ENCODE measurements around the gene TUBG2.

TUBG2 gene

DNA sequence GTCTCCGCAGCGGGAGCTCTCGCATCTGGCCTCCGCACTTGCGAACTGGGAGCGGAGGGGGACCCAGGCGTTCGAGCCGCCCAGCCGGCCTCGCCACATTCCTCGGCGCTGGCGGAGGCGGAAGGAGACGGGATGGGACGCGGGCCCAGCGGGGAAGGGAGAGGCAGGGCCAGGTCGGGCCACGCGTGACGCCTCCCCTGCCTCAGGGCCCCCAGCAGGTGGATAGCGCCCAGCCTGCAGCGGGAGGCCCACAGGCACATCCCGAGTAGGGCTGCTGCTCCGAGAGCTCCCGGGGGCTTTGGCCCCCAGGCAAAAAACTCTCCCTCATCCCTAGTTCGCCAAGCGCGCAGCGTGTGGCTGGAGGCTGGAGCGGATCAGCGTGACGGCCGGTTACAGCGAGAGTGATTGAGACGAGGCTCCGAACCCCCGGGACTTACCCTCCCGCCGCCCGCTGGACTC is 16.9 kb downstream of the TUBG2 start:
- TF ChIP-seq, protein P1, sequence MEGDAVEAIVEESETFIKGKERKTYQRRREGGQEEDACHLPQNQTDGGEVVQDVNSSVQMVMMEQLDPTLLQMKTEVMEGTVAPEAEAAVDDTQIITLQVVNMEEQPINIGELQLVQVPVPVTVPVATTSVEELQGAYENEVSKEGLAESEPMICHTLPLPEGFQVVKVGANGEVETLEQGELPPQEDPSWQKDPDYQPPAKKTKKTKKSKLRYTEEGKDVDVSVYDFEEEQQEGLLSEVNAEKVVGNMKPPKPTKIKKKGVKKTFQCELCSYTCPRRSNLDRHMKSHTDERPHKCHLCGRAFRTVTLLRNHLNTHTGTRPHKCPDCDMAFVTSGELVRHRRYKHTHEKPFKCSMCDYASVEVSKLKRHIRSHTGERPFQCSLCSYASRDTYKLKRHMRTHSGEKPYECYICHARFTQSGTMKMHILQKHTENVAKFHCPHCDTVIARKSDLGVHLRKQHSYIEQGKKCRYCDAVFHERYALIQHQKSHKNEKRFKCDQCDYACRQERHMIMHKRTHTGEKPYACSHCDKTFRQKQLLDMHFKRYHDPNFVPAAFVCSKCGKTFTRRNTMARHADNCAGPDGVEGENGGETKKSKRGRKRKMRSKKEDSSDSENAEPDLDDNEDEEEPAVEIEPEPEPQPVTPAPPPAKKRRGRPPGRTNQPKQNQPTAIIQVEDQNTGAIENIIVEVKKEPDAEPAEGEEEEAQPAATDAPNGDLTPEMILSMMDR (IDR thresholded peaks at IDR 0.05; ENCODE audit: low read depth, low read length), result no peak
- no peak for DNase-seq (ENCODE audit: extremely low read depth, low read depth)

DNA sequence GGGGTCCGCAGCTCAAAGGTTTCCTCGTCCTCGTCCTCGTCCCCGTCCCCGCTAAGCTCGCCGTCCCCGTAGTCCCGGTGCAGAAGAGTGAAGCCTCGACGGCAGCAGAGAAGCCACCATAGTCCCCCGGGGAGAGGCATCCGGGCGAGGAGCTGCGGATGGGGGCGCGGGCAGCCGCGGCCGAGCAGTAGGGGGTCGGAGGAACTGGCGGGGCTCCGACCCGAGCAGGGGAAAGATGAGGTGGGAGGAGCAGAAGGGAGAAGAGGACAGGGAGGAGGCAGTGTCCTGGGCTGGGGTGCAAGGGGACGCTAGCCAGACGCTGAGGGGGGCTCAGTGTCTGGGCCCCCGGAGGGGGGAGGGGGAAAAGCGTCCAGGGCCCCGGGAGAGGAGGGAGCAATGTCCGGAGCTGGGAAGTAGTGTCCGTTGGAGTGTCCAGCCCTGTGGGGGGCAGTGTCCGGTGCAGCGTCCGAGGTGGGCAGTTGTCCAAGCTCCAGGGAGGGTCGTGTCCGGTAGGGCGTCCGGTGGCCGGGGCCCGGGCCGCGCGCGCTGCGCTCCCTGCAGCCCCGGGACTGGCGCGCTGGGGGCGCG is 17.4 kb downstream of the TUBG2 start, which contains the start of gene PLEKHH3:
Gene PLEKHH3 (minus strand): TSS at position 571 of the 588 bp plus-strand sequence. CDS start 431 bp downstream, at position 140.
- no peak for DNase-seq (ENCODE audit: extremely low read depth, low read depth)
- TF ChIP-seq, protein P1 (IDR thresholded peaks at IDR 0.05; ENCODE audit: low read depth, low read length), result no peak; the same call in 1 of the 2 replicates

DNA sequence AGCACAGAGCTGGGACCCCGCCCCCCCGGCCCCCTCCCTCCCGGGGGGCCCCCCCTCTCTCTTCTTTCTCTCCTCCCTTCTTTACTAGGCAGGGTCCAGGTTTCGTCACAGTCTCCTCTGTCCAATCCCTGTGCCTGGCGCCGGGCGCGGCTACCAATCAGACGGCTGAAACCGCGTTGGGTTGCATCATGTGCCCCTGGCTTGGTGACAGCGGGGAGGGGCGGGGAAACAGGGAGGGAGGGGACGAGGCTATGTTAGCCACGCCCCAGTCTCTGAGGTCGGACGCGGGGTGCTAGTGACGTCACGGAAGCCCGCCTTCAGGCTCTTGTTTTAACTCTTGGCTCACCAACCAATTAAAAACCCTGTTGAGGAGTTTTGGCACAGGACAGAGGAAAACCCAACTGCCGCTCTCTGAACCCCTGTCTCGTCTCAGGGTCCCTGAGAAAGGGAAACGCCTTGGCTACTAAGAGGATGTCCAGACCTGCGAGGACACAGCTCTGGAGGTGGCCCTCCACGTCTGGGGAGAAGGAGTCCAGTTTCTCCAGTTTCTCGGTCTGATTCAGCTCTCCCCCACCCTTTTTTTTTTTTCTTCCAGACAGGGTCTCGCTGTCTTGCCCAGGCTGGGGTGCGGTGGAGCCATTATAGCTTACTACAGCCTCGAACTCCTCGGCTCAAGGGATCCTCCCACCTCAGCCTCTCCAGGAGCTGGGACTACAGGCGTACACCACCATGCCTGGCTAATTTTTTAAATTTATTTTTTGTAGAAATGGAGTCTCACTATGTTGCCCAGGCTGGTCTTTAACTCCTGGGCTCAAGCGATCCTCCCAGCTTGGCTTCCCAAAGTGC is 18.2 kb downstream of the TUBG2 start:
- DNase-seq (ENCODE audit: extremely low read depth, low read depth), result peak; percentile 99
- TF ChIP-seq, protein P1 (IDR thresholded peaks at IDR 0.05; ENCODE audit: low read depth, low read length), result no peak

DNA sequence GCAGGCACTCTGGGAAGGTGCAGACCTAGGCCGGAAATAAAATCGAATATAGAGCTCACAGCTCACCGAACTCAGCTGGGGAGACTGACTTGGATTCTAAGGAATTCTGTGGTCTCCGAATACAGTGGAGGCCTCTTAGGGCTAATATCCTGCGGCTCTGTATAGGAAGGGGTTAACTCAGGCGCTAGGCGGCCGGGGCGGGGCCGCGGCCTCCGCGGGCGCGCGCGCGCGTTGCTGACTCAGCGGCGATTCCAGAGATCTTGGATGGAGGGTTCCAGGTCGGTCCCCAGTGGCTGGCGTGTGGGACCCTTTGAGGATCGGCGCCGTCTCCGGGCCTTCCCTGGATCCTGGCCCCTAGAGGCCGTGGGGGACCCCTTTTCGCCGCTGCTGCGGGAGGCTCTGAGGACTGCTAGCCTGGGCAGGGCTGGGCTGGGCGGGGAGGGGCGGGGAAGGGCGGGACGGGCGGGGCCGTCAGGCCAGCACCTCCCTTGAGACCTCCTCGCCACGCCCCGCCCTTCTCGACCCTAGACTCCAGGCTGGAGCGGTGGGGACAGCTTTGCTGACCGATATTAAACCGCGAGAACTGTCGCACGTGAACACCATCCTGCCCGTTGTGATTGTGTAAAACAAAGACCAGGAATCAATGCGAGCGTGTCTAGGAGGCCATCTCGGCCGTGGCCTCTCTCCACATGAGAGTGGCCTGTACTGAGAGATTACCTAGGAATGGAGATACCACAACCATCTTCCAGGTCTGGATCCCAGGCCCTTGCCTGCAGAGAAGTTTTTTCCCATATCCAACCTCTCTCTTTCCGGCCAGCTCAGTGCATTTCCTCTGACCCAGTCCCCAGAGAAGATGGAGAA is 19.1 kb downstream of the TUBG2 start:
- DNase-seq (ENCODE audit: extremely low read depth, low read depth), result no peak
- TF ChIP-seq, protein P1 (IDR thresholded peaks at IDR 0.05; ENCODE audit: low read depth, low read length), result no peak

DNA sequence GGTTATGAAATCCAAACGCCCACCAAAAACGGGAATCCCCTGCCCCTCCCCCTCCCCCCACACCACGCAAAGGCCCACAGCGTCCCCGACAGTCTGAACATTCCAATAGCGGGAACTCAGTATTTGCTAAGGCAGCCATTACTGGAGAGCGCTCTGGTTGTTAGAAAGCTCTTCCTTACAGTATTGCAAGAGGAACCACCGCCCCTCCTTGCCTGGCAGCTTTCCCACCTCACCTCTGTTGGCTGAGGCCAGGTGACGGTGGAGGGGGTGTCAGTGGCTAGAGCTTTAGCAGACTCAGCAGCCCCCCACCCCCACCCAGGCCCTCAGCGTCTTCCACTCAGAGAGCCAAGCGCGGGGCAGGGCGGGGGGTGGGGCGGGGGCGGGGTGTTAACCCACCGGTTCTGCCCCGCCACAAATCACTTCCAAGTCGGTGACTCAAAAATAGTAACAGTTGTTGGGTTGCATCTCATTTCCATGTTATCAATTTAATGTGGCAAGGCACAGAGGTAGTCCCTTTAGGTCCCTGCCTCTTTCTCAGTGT is 19.9 kb downstream of the TUBG2 start:
- TF ChIP-seq, protein P1 (IDR thresholded peaks at IDR 0.05; ENCODE audit: low read depth, low read length), result no peak
- DNase-seq (ENCODE audit: extremely low read depth, low read depth), result no peak

DNA sequence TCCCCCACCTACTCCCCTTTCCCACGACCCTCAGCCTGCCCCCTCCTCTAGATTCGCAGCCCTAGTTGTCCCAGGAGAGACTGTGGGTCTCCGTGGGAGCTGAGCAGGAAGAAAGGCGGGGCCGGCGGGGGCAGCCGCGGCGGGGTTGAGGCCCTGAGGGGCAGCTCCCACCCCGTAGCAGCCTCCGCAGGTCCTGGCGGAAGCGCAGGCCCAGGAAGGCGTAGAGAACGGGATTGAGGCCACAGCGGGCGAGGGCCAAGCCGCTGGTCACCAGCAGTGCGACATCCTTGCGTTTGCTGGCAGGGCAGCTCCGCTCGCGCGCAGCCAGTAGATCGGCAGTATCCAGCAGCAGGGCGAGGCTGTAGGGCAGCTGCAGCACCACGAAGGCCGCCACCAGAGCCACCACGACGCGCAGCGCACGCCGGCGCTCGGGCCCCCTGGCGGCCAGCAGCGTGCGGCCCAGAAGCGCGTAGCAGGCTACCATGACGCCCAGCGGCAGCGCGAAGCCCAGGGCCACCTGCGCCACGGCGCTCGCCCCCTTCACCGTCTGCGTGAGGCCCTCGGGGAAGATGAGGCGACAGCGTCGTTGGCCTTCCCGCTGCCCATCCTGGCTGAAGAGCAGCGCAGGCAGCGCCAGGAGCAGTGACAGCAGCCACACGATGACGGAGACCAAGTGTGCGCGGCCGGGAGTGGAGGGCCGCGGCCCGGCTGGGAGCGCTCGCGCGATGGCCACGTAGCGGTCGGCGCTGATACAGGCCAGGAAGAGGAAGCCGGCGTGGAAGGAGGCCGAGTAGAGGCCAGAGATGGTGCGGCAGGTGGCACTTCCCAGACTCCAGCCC is 20.6 kb downstream of the TUBG2 start:
- TF ChIP-seq, protein P1 (IDR thresholded peaks at IDR 0.05; ENCODE audit: low read depth, low read length), result peak; percentile 52
- no peak for DNase-seq (ENCODE audit: extremely low read depth, low read depth)

Data from AG09319 (cell line).